ENCODE measurements around the gene NUDT10.

Gene NUDT10

DNA sequence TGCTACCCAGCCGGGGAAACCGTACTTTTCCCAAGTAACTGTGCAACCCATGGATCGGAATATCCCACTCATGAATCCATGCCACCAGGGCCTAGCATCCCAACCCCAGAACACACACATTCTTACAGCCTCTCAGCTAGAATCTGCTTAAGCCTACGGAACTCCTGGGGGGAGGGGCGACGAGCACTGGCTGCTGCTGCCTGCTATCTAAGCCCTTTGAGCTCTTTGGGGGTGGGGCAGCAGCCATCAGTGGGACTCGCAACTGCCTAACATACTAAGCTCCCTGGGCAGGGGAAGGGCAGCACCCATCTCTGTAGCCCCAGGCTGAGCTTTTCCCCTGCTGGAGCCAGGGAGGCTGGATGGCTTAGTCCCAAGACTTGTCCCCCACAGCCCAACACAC lies 28.6 kb downstream of the NUDT10 start:
- TF ChIP-seq EZH2 (optimal IDR thresholded peaks at IDR 0.05; ENCODE audit: low read depth, low read length) (no peak), EZH2phosphoT487 (IDR thresholded peaks at IDR 0.05; ENCODE audit: low read length) (no peak)
- TF ChIP-seq, protein P1, sequence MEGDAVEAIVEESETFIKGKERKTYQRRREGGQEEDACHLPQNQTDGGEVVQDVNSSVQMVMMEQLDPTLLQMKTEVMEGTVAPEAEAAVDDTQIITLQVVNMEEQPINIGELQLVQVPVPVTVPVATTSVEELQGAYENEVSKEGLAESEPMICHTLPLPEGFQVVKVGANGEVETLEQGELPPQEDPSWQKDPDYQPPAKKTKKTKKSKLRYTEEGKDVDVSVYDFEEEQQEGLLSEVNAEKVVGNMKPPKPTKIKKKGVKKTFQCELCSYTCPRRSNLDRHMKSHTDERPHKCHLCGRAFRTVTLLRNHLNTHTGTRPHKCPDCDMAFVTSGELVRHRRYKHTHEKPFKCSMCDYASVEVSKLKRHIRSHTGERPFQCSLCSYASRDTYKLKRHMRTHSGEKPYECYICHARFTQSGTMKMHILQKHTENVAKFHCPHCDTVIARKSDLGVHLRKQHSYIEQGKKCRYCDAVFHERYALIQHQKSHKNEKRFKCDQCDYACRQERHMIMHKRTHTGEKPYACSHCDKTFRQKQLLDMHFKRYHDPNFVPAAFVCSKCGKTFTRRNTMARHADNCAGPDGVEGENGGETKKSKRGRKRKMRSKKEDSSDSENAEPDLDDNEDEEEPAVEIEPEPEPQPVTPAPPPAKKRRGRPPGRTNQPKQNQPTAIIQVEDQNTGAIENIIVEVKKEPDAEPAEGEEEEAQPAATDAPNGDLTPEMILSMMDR (IDR thresholded peaks at IDR 0.05; ENCODE audit: low read length): no peak
- DNase-seq: no peak
- H3K4me1 ChIP-seq (ENCODE audit: low read length): no peaks in the 10 kb centered on the region
- no peaks in the 10 kb centered on the region for H3K9me3 ChIP-seq (replicated peaks; ENCODE audit: insufficient read depth, low read length)
- no peaks in the 10 kb centered on the region for H3F3A ChIP-seq (ENCODE audit: insufficient read depth, low read length)
- H3K9me2 ChIP-seq (replicated peaks; ENCODE audit: insufficient read depth, low read length): no peaks in the 10 kb centered on the region
- no peak overlapping the region for H3K4me2 ChIP-seq (ENCODE audit: low read depth, low read length)
- H3K4me3 ChIP-seq (ENCODE audit: low read length): no peak overlapping the region
- no peaks in the 10 kb centered on the region for H3K79me2 ChIP-seq (ENCODE audit: low read length)
- H3K36me3 ChIP-seq (replicated peaks; ENCODE audit: insufficient read depth, low read length): no peaks in the 10 kb centered on the region
- H3K9ac ChIP-seq (ENCODE audit: low read length): no peak overlapping the region
- H3K27ac ChIP-seq (ENCODE audit: low read length): no peak overlapping the region
- H4K20me1 ChIP-seq (ENCODE audit: insufficient read depth, low read length): no peaks in the 10 kb centered on the region
- H3K27me3 ChIP-seq (replicated peaks; ENCODE audit: insufficient read depth, low read length): no peaks in the 10 kb centered on the region
- H2AFZ ChIP-seq (ENCODE audit: low read length): no peak overlapping the region

DNA sequence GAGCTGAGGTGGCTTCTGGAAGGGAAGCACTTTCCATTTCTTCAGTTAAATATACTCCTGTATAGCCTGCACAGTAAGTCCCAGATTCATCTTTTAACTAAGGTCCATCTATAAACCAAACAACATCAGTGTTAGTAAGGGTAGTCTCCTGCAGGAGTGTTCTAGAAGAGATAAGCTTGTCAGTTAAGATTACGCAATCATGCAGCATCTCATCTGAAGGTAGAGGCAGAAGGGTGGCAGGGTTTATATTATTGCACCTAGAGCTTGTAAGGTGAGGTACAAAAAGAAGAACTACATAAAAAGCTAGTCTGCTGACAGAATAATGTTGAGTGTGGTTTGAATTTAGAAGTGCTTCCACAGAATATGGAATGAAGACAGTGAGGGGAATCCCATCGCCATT lies 44.0 kb downstream of the NUDT10 start:
- H3K4me3 ChIP-seq (ENCODE audit: low read length): no peak overlapping the region
- no peaks in the 10 kb centered on the region for H3K27me3 ChIP-seq (replicated peaks; ENCODE audit: insufficient read depth, low read length)
- no peak overlapping the region for H2AFZ ChIP-seq (ENCODE audit: low read length)
- no peaks in the 10 kb centered on the region for H3K9me2 ChIP-seq (replicated peaks; ENCODE audit: insufficient read depth, low read length)
- H3K4me2 ChIP-seq (ENCODE audit: low read depth, low read length): no peak overlapping the region
- H3K9me3 ChIP-seq (replicated peaks; ENCODE audit: insufficient read depth, low read length): no peaks in the 10 kb centered on the region
- no peak overlapping the region for H3K9ac ChIP-seq (ENCODE audit: low read length)
- H3K4me1 ChIP-seq (ENCODE audit: low read length): no peaks in the 10 kb centered on the region
- no peak for TF ChIP-seq EZH2 (optimal IDR thresholded peaks at IDR 0.05; ENCODE audit: low read depth, low read length)
- TF ChIP-seq, protein P1 (IDR thresholded peaks at IDR 0.05; ENCODE audit: low read length): no peak
- no peak for TF ChIP-seq EZH2phosphoT487 (IDR thresholded peaks at IDR 0.05; ENCODE audit: low read length)
- H4K20me1 ChIP-seq (ENCODE audit: insufficient read depth, low read length): no peaks in the 10 kb centered on the region
- no peaks in the 10 kb centered on the region for H3K79me2 ChIP-seq (ENCODE audit: low read length)
- no peak overlapping the region for H3K27ac ChIP-seq (ENCODE audit: low read length)
- H3K36me3 ChIP-seq (replicated peaks; ENCODE audit: insufficient read depth, low read length): no peaks in the 10 kb centered on the region
- DNase-seq: no peak
- no peaks in the 10 kb centered on the region for H3F3A ChIP-seq (ENCODE audit: insufficient read depth, low read length)

Measured in MM.1S (cell line).